ENCODE measurements around the gene CCP110.

DNA sequence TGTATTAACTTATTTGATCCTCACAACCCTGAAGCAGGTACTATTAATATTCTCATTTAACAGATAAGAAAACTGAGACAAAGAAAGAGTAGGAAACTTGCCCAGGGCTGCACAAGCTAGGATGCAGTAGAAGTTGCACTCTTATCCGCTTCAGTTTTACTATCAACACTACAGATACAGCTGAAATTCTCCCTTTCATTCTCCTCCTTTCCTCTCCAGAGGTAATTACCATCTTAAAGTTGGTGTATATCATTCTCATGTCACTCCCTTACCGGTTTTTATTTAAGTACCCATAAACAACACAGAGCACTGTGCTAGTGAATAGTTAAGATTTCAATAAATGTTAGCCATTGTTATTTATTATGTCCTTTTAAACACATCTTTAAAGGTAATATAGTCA is 5.4 kb upstream of the CCP110 start:
- TF ChIP-seq, protein P1, sequence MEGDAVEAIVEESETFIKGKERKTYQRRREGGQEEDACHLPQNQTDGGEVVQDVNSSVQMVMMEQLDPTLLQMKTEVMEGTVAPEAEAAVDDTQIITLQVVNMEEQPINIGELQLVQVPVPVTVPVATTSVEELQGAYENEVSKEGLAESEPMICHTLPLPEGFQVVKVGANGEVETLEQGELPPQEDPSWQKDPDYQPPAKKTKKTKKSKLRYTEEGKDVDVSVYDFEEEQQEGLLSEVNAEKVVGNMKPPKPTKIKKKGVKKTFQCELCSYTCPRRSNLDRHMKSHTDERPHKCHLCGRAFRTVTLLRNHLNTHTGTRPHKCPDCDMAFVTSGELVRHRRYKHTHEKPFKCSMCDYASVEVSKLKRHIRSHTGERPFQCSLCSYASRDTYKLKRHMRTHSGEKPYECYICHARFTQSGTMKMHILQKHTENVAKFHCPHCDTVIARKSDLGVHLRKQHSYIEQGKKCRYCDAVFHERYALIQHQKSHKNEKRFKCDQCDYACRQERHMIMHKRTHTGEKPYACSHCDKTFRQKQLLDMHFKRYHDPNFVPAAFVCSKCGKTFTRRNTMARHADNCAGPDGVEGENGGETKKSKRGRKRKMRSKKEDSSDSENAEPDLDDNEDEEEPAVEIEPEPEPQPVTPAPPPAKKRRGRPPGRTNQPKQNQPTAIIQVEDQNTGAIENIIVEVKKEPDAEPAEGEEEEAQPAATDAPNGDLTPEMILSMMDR (IDR thresholded peaks at IDR 0.05; ENCODE audit: borderline replicate concordance, extremely low read depth, low read length, poor library complexity, severe bottlenecking) = no peak
- no peak for TF ChIP-seq EZH2 (IDR thresholded peaks at IDR 0.05; ENCODE audit: borderline replicate concordance, low read depth, low read length, severe bottlenecking)

All from DND-41 (cell line).